Activated CD4-positive, alpha-beta T cell treated with anti-CD3 and anti-CD28 coated beads, Interleukin-2, Interleukin-6, amounts not matched to agents 100 ng/mL and 50 ng/mL, durations not matched to agents 16 hours and 8 hours (primary cell): ENCODE measurements around the gene JARID2.
A peak's percentile ranks its signal among the peaks of the same experiment; 100 is the strongest.
"Not testable (repeated sequence)": the region's sequence is repeated elsewhere in the genome, so short reads cannot be mapped to it uniquely, and the experiment has no call there.

Experiments
- DNase-seq: peaks from one replicate; pipeline ENCODE4 v3.0.0-alpha.2; 2020

Gene JARID2

GRCh38 chr6:15290962-15291704 is 45.3 kb downstream of the JARID2 start:
- no peak for DNase-seq

GRCh38 chr6:15292721-15293302 is 46.9 kb downstream of the JARID2 start:
- no peak for DNase-seq

DNA sequence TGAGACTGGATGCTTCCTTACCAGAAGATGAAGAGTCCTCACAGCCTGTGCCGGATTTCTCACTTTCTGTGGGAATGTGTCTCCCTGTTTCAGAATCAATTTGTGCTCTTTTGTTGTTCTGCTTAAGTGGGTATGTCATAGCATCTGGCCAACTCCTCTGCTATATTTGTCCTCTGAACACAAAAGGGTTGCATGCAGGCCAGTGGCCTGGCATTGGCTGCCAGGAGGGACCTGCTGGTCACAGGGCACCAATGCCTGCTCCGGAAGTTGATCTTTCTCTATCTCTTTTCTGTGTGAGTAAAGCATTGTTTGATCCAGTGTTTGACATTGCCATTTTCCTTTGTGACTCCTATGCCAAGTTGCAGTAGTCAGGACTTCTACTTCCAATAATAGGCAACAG is 47.8 kb downstream of the JARID2 start:
- DNase-seq, result no peak

GRCh38 chr6:15294504-15294903 is 48.6 kb downstream of the JARID2 start:
- no peak for DNase-seq

- DNase-seq, result no peak
These were observed 50.4 kb downstream of the JARID2 start for GRCh38 chr6:15296249-15296648.

GRCh38 chr6:15296735-15297134 is 50.9 kb downstream of the JARID2 start:
- peak; percentile 79 for DNase-seq

- not testable (repeated sequence) for DNase-seq
These were observed 51.3 kb downstream of the JARID2 start for GRCh38 chr6:15297167-15297566.

GRCh38 chr6:15297895-15298590 is 52.2 kb downstream of the JARID2 start:
- DNase-seq, result no peak

DNA sequence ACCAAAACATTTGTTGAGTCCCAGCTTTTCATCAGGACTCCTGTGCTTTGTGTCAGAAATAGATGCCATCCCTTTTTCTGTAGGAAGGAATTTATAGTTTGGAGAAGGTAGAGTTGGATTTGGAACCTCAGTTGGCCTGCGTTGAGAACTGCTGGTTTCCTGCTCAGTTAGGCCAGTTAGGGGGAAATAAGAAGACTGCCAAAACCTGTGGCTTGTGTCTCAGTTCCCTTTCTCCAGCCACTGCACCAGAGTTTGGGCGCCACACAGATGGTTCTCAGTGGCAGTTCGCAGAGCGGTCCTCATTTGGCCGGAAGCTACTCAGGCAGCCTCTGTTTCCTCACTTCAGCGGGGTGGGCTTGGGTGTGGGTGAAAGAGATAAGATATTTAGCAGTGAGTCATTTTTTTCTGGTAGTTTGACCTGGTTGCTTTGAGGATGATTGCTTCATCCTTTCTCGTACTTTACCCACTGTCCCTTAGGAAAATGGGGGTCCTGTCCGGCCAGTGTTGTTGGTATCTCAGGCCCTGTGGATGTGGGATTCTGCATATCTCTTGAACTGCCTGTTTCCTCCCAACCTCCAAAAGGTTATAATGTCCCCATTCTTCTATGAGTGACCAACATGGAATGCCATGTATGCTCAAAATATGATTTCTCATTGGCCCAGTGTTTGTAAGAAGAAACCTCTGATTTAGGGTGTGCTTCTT is 53.7 kb downstream of the JARID2 start:
- DNase-seq, result peak; percentile 75

DNA sequence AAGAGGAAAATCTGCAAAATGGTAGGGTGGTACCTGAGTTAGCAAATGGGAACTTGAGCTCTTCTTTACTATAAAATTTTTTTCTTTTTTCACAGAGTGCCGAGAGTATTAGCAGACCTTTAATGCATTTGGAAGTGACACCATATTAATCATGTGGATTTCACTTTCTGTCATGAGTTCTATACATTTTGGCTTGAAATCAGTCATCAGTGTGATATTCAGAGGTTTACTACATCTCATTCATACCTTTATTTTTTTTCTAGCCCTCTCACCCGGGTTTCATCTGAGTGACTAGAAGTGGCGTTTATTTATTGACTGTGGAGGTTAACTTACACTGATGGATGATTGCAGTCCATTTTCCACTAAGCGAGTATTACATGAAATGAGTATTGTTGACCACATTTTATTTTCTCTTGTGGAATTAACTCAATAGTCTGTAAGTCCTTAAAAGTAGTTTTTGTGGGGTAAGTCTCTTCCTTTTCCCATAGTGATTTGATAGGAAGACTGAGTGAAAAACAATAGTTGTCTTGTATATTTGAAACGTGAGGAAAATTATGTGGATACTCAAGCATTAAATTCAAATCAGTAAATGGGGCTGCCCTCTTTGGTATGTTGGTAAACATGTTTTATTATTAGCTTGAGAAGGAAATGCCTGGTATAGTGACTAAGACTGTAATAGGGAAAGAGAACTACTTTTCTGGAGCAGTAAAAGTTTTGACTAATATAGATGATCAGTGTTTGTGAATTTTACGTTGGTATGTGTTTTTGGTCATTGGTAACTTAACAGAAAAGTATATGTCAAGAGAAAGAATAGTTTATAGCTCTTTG is 55.5 kb downstream of the JARID2 start:
- peak; percentile 86 for DNase-seq

DNA sequence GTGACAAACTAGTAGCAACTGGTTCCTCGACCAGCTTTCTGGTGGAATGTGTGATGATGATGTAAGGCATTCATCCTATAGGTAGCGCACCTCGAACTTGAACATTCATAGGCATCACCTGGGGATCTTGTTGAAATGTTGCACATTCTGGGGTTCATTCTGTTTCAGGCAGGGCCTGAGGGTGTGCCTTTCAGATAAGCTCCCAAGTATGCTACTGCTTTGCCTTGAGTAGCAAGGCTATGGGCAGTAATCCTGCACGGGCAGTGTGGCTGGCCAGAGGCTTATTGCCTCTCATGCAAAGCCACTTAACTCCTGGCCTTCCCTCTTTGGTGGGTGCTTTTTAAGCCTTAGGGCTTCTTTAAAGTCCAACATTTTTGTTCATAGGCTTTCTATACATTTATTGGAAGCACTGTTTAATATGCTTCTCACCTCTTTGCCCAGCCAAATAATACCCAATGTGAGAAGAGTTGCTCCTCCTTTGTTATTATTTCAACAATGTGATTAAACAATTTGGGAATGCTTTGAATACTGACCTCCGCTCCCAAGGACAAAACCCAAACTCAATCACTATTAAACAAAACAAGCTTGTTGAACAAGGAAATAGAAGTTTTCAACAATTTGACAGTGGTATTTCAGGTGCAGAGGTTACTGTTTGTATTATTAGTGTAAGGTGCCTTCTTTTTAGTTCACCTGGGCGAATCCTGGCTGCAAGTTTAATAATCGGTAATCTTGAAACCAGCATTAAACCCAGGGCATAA is 57.5 kb downstream of the JARID2 start:
- no peak for DNase-seq

GRCh38 chr6:15303920-15304291 is 58.0 kb downstream of the JARID2 start:
- no peak for DNase-seq

GRCh38 chr6:15304337-15305042 is 58.6 kb downstream of the JARID2 start:
- no peak for DNase-seq

- peak; percentile 63 for DNase-seq
These were observed 59.6 kb downstream of the JARID2 start for GRCh38 chr6:15305496-15305895.

GRCh38 chr6:15305909-15306308 is 60.0 kb downstream of the JARID2 start:
- DNase-seq, result no peak

DNA sequence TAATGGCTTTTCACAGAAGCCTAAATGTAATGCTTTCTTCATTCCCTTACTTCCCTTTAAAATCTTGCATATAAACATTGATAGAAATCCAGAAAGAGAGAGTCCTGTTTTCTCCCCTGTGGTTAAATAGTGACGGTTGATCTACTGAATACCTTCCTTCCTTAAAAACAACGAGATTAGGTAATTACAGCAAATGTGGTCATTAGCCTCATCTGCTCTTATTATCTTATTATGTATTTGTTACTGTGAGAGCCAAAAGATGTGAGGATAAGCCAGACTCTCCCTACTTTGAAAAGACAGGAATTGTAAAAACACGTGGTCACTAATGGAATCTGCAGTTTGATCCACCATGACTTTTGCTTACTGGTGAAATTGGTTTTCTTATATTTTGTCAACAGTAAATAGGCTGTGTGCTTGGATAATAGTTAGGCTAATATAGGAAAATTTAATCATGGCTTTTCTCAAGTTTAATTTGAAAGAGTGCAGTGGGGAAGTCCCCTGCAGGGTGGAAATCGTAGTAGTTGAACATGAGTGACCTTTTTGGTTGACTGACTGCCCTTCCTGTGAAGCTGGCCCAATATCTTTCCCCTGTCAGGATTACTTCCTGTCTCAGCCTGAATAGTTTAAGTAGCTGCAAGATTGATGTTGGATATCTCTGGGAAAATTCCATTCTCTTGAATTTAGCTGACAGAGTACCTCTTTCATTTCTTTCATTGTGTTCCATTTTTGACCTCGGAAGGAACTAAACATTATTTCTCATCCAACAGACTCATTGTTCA is 62.8 kb downstream of the JARID2 start:
- DNase-seq, result no peak

GRCh38 chr6:15309611-15310283 is 63.9 kb downstream of the JARID2 start:
- DNase-seq, result no peak

DNA sequence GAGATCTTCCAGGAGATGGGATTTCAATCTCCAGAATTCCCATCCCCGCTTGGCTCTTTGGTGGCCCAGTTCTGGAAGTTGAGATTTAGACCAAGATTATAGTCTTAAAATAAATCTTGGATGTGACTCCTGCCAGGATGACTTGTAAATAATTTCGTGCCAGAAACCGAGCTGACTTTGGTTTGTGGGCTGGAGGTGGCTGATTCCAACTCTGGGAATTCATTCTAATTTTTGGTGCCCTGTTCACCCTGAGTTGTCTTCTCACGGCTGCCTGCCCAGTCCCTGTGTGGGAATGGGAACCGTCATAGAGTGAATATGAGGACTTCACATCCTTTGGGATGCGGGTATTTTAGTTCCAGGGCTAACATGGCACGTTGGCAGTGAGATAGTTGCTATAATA is 64.8 kb downstream of the JARID2 start:
- DNase-seq, result no peak

- DNase-seq, result no peak
These were observed 66.6 kb downstream of the JARID2 start for GRCh38 chr6:15312500-15312899.

DNA sequence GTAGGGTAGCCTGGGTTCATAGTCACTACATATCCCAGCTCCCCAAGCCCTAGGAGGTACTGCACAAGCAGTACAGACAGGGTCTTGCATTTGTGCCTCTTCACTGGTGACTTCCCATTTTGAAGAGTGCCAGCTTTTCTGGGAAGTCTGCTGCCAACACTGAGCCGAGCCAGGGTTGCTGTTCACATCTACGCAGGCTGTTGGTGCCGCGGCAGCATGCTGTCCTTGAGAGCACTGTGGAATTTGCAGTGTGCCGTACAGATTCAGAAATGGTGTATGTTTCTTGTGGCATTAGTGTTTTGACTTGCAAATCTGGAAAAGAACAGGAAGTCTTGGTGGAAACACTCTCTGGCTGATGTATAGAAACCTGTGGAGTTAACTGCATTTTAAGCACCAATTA is 67.5 kb downstream of the JARID2 start:
- no peak for DNase-seq
